Hematopoietic multipotent progenitor cell treated with erythropoietin and hydrocortisone succinate and interleukin-3 and kit ligand, for 6 days (in vitro differentiated cells): ENCODE data around the gene SLC6A16.
A peak's percentile ranks its signal among the peaks of the same experiment; 100 is the strongest.
"Not testable (repeated sequence)": the region's sequence is repeated elsewhere in the genome, so short reads cannot be mapped to it uniquely, and the experiment has no call there.

ENCODE experiments used
- DNase-seq: peaks from one replicate; pipeline ENCODE4 v3.0.0-alpha.2; 2015

The SLC6A16 gene

GRCh38 chr19:49328741-49329140, 3.8 kb upstream of the SLC6A16 start:
- DNase-seq = no peak

GRCh38 chr19:49327878-49328544, 3.0 kb upstream of the SLC6A16 start:
- DNase-seq = peak; percentile 72

- DNase-seq = no peak
Observed at GRCh38 chr19:49326165-49326704, 1.2 kb upstream of the SLC6A16 start.

GRCh38 chr19:49325756-49326155, 765 bp upstream of the SLC6A16 start:
- DNase-seq = not testable (repeated sequence)

DNA sequence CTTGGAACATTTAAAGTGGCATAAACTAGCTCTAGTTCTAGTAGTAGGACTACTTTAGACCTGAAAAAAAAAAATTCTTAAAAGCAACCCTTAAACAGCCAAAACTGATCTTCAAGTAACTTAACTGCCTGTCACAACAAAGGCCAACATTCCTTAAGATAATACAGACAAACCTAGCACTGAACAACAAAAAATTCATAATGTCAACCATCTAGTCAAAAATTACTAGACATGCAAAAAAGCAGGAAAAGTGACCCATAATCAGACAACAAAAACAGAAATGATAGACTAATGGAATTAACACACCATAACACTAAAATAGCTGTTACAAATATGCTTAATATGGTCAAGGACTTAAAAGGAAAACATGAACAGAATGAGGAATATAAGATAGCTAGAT, 6.7 kb downstream of the SLC6A16 start:
- DNase-seq = no peak

- no peak for DNase-seq
Observed at GRCh38 chr19:49316284-49316683, 8.7 kb downstream of the SLC6A16 start.

GRCh38 chr19:49315111-49315510, 9.9 kb downstream of the SLC6A16 start:
- DNase-seq = no peak

GRCh38 chr19:49309087-49309486, 15.9 kb downstream of the SLC6A16 start:
- no peak for DNase-seq

DNA sequence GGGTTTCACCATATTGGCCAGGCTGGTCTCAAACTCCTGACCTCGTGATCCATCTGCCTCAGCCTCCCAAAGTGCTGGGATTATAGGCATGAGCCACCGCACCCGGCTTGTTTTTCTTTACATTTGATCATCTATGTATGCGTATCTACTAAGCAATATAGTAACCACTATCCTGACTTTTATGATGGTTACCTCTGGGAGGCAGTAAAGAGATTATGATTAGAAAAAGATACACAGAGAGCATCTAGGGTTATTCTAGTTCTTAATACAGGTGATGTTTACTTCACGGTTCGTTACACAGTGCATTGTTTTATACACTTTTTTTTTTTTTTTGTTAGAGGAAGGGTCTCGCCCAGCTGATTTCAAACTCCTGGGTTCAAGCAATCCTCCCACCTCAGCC, 18.3 kb downstream of the SLC6A16 start:
- DNase-seq = peak; percentile 32

- DNase-seq = no peak
Observed at GRCh38 chr19:49301866-49302252, 23.1 kb downstream of the SLC6A16 start.

- peak; percentile 88 for DNase-seq
Observed at GRCh38 chr19:49301165-49301865, 23.7 kb downstream of the SLC6A16 start.

DNA sequence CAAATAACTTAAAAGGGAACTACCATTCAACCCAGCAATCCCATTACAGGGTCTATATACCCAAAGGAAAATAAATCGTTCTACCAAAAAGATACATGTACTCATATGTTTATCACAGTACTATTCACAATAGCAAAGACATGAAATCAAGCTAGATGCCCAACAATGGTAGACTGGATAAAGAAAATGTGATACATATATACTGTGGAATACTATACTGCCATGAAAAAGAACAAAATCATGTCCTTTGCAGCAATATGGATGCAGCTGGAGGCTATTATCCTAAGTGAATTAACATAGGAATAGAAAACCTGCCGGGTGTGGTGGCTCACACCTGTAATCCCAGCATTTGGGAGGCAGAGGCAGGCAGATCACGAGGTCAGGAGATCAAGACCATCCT, 26.3 kb downstream of the SLC6A16 start:
- not testable (repeated sequence) for DNase-seq

GRCh38 chr19:49297403-49297802, 27.6 kb downstream of the SLC6A16 start:
- no peak for DNase-seq

DNA sequence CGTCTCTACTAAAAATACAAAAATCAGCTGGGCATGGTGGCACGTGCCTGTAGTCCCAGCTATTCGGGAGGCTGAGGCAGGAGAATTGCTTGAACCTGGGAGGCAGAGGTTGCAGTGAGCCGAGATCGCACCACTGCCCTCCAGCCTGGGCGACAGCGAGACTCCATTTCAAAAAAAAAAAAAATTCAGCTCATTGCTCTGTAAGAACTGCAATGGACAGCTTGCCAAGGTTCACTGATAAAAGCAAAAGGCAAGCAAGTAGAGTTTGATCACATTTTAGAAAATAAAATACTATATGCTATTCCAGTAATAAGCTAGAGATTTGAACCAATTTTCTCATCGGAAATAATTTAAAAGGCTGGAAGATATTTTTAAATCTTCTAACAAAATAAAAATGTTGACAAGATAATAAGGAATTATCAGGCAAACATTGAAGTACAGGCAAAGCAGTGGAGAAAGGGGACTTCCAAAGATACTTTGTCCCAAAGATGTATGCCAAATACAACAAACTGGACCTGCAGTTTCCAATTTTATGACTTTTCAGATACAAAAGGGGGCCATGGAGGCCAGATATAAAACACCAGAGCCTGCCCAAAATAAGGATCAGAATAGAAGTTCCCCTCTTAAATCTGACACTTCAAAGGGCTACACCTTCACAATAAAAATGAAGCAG, 29.6 kb downstream of the SLC6A16 start:
- DNase-seq = no peak

DNA sequence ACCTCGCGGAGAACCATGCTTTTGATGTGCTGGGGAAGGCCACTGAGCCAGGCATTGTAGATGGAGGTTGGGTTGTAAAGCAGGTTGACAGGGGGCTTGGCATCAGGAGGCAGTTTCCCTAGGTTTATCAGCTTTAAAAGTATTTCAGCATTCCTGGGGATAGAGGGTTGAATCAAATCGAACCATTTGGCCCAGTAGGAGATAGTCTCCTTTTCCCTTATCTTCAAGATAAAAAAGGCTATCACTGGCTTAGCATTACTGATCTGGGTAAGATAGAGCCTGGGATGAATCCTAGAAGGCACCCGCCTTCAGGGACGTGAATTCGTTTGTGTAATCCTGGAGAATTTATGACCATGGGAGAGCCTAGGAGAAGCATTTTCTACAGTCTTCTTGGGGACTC, 30.6 kb downstream of the SLC6A16 start:
- DNase-seq = no peak

DNA sequence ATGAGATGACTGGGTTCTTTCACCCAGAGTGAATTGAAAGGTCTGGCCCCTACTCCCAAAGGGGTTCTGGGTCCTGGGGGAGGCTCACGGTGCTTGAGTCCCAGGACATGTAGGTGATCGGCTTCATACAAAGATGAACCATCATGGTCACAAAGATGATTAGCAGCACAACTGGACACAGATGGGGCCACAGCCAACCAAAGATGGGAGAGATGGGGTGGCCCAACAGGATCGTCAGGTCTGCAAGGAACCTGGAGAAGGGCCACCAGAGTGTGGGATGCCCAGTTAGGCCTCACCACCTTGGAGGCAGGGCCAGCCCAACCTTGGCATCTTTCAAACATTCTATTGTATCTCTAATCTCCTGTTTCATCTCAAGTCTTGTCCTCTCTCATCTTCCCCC, 34.5 kb downstream of the SLC6A16 start:
- DNase-seq = no peak

- not testable (repeated sequence) for DNase-seq
Observed at GRCh38 chr19:49289286-49289685, 35.7 kb downstream of the SLC6A16 start.

GRCh38 chr19:49288205-49288604, 36.8 kb downstream of the SLC6A16 start:
- DNase-seq = not testable (repeated sequence)

GRCh38 chr19:49287141-49287770, 37.7 kb downstream of the SLC6A16 start:
- DNase-seq = no peak

DNA sequence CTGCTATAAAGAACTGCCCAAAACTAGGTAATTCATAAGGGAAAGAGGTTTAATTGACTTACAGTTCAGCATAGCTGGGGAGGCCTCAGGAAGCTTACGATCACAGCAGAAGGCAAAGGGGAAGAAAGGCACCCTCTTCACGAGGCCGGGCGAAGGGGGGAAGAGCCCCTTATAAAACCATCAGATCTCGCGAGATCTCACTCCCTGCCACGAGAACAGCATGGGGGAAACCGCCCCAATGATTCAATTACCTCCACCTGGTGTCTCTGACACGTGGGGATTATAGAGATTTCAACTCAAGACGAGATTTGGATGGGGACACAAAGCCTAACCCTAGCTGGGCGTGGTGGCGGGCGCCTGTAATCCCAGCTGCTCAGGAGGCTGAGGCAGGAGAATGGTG, 42.8 kb downstream of the SLC6A16 start:
- no peak for DNase-seq

DNA sequence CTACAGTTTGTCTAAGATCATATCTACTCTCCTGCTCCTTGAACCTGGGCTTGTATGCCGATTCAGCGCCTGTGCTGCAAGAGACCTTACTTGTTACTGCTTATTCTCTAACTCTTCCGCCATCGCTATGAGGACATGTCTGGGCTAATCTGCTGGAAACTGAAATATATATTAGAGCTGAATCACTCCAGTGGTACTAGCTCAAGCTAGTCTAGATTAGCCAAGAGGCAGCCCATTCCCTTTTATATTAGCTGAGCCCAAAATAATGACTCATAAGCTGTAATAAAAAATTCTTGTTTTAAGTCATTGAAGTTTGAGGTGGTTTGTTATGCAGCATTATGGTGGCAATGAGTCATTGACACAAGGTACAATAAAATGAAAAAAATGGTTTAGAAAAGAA, 52.8 kb downstream of the SLC6A16 start:
- no peak for DNase-seq

DNA sequence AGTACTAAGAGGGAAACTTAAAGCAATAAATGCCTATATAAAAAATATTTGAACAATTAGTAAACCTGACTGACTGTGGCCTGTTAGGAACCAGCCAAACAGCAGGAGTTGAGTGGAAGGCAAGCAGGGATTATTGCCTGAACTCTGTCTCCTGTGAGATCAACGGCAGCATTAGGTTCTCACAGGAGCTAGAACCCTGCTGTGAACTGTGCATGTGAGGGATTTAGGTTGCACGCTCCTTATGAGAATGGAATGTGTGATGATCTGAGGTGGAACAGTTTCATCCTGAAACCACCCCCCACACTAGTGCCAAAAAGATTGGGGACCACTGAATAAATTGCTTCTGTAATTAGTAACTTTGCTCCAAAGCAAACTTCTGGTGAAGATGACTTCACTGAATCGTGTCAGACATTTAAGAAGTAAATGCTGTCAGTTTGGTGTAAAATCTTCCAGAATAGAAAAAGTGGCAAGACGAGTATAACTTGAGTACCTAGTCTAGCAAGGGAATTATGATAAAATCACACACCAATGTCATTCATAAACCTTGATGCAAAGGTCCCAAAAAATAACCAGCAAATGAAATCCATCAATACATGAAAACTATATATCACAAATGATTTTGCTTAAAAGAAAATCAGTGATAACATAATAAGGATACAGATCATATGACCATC, 53.8 kb downstream of the SLC6A16 start:
- DNase-seq = no peak

DNA sequence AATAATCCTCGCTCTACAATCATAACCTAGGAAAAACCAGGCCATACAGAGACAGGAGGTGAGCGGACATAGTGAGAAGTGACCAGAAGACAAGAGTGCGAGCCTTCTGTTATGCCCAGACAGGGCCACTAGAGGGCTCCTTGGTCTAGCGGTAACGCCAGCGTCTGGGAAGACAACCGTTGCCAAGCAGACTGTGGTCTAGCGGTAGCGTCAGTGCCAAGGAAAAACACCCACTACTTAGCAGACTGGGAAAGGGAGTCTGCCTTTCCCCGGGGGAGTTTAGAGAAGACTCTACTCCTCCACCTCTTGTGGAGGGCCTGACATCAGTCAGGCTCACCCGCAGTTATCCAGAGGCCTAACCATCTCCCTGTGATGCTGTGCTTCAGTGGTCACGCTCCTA, 58.6 kb downstream of the SLC6A16 start:
- DNase-seq = peak; percentile 68
